Suppressor macrophage treated with lipopolysaccharide for 1 hour (primary cell): ENCODE results near the gene KCNQ4.
A peak's percentile ranks its signal among the peaks of the same experiment; 100 is the strongest.

ENCODE experiments used
- DNase-seq, 3 donors: peaks; one replicate each; pipeline ENCODE4 v3.0.0-alpha.2; 2020 to 2022

The KCNQ4 gene

DNA sequence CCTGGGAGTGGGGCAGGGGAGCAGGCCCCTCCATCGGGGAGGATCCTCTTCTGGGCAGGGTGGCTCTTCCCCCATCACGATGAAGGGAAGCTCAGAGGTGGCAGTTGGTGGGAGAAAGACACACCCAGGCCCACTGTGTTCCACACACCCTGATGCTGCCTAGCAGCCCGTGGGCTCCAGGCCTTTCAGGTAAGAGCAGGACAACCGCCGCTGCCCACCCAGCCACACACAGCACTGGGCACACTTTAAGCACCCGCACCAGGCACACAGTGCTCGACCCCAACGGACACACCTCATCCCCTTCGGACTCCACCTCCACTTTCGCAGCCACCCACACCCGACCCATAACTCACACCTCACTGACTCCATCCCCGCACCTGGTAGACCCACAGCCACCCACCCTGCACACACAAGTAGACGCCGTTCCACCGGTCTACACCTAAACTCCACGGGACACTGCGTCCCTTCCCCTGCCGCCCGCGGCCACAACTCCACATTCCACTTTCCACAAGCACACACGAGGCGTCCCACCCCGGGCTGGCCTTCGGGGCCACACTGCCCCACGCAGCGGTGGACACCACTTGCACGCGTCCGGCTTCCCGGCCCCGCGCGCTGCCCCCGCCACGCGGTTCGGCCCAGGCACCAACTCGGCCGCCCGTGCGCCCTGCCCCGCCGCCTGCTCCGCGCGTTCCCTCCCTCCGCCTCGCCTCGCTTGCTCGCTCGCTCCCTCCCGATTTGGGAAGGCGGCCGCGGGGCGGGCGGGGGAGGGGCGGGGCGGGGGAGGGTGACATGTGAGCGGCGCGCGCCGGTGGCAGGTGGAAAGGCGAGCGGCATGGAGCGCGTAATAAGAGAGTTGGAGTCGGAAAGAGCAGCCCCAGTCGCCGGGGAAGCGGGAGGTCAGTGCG, at the start of gene KCNQ4:
KCNQ4 (plus strand) TSS at position 787 of the 905 bp plus-strand sequence. CDS start 307 bp downstream, outside the sequence.
- peak; percentile 24 to 58 (median 39) for DNase-seq

DNA sequence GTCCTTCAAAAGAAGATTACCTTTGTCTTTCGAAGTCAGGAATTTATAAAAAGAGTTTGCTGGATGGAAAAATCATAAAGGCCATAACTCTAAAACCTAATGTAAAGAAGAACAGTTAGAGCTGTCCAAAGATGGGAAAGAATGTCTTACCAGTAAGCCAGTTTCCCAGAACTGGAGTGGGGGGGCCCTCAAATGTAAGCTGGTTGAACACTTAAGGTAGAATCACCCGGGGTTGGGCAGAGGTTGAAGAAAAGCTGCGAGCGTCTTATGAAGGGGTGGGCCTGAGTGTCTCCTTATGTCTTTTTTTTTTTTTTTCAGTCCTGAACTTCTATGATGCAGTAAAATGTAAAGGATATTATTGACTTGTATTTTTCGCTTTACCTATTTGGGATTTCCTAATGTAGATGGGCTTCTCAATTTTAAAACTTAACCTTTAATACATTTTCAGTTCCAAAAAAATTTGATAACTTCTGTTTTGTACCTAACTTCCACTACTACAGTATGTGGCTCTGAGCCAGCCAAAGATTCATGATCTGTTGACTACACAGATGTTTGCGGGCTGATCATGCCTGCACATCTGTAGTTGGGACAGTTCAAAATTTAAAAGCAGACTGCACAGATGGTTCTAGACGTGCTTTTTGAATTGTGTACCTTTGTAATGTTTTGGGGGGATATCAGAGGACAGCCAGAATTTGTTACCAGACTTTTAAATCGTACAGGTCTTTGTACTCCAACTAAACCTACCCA, 48.5 kb upstream of the KCNQ4 start:
- DNase-seq = no peak

- no peak for DNase-seq
These were observed 47.5 kb upstream of the KCNQ4 start for GRCh38 chr1:40736085-40736531.

- no peak for DNase-seq
These were observed 44.8 kb upstream of the KCNQ4 start for GRCh38 chr1:40738831-40739230.

DNA sequence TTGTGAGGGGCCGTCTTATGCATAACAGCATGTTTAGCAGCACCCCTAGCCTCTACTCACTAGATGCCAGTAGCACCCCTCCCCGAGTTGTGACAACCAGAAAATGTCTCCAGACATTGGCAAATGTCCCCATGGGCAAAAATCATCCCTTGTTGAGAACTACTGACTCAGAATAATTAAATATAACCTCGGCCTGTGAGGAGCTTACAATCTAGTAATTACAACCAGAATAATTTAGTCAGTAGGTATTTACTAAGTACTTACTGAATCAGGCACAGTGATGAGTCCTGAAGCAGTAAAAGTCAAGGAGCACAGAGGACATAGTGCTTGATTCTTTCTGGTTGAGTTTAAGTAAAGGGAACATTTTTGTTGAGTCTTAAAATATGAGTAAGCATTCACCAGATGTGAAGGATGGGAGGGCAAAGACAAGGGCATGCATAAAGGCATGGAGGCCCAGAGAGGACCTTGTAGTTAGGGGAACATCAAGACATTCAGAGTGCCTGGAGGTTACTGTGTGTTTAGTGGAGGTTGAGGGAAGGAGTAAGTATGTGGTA, 44.1 kb upstream of the KCNQ4 start:
- DNase-seq = no peak

- no peak for DNase-seq
These were observed 43.3 kb upstream of the KCNQ4 start for GRCh38 chr1:40740039-40740996.

DNA sequence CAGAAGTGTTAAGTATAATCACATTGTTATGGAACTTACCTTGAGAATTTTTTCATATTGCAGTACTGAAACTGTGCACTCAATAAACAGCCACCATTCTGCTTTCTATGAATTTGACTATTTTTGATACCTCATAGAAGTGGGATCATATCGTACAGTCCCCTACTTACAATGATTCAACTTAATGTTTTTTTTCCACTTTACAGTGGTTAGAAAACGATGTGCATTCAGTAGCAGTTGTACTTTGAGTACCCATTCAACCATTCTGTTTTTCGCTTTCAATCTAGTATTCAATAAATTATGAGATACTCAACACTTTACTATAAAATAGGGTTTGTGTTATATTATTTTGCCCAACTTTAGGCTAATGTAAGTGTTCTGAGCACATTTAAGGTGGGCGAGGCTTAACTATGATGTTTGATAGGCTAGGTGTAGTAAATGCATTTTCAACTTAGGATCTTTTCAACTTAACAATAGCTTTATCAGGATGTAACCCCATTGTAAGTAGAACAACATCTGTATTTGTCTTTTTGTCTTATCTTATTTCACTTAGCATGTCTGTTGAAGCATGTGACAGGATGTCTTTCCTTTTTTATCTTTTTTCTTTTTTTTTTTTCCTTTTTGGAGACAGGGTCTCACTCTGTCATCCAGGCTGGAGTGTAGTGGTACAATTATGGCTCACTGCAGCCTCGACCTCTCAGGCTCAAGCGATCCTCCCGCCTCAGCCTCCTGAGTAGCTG, 42.4 kb upstream of the KCNQ4 start:
- DNase-seq = no peak

- DNase-seq = peak; percentile 11 to 42 (median 28)
These were observed 41.1 kb upstream of the KCNQ4 start for GRCh38 chr1:40742363-40743061.

DNA sequence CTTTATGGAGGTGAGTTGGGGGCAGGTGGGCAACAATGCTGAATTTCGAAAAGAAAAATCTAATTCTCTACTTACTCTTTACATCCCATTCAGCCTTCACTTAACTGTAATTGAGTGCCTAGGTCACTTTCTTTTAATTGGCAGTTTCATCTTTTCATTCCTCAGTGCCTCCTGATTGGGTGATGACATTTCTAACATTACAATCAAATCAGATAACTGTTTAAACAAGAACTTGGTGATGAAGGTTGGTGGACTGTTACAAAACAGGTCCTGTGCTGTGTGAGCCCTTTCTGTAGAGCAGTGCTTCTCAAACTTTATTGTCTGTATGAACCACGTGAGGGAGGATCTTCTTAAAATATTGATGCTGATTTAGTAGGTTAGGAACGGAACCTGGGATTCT, 40.1 kb upstream of the KCNQ4 start:
- DNase-seq = no peak

GRCh38 chr1:40743860-40744259, 39.7 kb upstream of the KCNQ4 start:
- no peak for DNase-seq

- no peak for DNase-seq
These were observed 38.4 kb upstream of the KCNQ4 start for GRCh38 chr1:40745176-40745575.

- DNase-seq = no peak
These were observed 37.1 kb upstream of the KCNQ4 start for GRCh38 chr1:40746344-40747090.

DNA sequence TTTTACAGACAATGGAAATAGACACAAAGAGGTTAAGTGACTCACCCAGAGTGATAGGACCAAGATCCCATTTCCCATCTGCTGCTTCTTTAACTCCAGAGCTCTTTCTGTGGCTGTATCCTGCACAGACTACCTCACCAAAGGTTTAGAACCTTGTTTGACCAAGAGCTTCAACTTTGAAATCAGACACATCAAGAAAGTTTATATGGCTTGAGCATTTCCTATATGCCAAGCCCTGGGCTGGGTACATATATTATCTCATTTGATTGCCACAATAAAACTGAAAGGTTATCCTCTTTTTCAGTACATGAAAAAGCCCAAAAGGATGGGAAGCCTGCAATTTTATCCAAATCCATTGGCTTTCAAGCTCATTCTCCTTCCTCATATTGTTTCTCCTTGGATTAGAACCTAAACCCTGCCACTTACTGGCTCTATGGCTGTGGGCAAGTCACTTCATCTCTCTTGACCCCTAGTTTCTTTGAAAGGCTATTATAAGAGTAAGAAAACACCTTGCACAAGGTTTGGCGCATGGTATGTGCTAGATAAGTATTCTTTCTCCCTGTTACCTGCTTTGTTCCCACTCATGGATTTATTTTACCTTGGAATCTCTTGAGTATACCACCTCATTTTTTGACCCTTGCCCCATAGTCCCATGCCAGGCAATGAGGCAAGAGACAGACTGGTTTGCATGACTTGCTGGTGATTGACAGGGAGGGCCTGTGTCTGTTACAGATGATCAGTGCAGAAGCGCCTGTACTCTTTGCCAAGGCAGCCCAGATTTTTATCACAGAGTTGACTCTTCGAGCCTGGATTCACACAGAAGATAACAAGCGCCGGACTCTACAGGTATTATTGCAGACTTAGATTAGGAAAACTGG, 34.5 kb upstream of the KCNQ4 start:
- DNase-seq = no peak

GRCh38 chr1:40749817-40750216, 33.8 kb upstream of the KCNQ4 start:
- no peak for DNase-seq

- DNase-seq = peak; percentile 8 to 32 (median 24)
These were observed 33.1 kb upstream of the KCNQ4 start for GRCh38 chr1:40750451-40750908.

DNA sequence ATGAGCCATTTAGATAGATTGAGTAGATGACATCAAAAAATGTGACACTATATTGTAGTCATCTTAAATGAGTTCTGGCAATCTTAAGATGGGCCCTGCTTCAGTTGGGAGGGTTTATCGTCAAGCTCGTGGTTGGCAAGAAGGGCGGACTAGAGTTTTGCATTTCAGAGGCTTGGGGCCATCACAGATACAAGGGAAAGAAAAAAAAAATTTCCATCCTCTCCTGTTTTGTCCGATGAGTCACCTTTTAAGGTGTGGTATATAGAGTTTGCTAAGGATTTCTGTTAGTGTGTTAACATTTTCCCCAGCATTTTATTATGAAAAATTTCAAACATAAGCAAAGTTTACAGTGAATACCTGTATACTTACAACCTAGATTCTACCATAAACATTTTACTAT, 31.8 kb upstream of the KCNQ4 start:
- DNase-seq = no peak

DNA sequence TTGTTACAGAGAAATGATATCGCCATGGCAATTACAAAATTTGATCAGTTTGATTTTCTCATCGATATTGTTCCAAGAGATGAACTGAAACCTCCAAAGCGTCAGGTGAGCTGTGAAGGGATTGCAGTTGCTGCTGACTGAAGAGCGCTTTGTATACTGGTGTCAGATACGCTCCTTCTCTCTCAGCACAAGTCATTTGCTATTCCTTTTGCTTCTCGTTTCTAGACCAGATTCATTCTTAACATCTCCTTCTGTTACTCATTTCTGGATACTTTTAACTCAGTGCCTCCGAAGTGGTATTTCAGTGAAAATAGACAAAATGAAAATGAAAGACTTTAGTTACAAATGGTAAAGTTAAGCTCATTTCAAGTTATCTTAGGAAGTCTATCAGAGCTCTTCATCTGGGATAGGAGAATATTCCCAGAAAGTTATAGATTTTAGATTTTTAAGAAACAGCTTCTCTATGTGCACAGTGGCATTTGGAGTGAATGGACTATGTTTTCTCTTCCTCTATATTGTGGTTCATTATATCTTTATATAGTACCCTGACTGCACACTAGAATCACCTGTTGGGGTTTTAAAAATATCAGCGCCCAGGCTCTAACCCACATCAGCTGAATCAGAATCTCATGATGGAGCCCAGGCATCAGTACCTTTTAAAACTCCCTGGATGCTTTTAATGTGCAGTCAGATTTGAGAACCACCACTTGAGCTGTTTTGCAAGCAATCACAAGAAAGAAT, 30.3 kb upstream of the KCNQ4 start:
- DNase-seq = no peak

DNA sequence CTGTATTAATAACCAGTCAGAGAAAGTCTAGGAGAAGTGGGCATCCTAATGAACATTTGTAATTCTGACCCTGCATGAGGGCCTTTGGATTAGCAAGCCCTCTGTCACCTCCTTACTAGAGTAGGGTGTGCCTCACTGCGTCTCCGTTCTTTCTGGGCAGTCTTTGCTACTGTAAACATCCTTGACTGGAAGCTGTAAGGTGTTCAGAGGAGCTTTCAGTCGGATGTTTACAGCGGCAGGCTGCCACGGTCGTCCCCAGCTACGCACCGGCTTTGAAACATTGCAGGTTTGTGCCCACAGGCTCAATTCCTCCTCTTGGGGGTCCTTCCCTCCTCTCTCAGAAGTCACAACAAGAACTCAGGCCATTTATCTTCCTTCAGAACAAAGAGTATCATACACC, 29.4 kb upstream of the KCNQ4 start:
- DNase-seq = no peak
